DND-41 (cell line): ENCODE data around the gene RGS7.

Experiments used
- ATAC-seq: fragments of 200-7000 bp; cut with Tn5 transposase; 3 replicates; pipeline ENCODE4 v1.9.1; 2021; ENCODE audit warnings: low read depth; ENCODE audit not compliant: insufficient read depth
- DNase-seq: peaks from one replicate; pipeline ENCODE4 v3.0.0-alpha.2; 2020
- H2AFZ ChIP-seq: 2 replicates; pipeline ENCODE4 v1.6.0; 2012; ENCODE audit warnings: low read depth, low read length
- H3K27ac ChIP-seq: 2 replicates; pipeline ENCODE4 v1.5.1; 2012; ENCODE audit warnings: low read length, inconsistent platforms
- H3K27me3 ChIP-seq: fragments of 200-600 bp; sonication (generic); 2 replicates; pipeline ENCODE4 v1.6.0; 2012; ENCODE audit warnings: low read length, mild to moderate bottlenecking, inconsistent platforms; ENCODE audit not compliant: insufficient read depth, poor library complexity
- H3K36me3 ChIP-seq: 2 replicates; pipeline ENCODE4 v1.5.1; 2012; ENCODE audit warnings: low read length, inconsistent platforms; ENCODE audit not compliant: insufficient read depth
- H3K4me1 ChIP-seq: 2 replicates; pipeline ENCODE4 v1.5.1; 2012; ENCODE audit warnings: mild to moderate bottlenecking, low read length; ENCODE audit not compliant: insufficient read depth
- H3K4me2 ChIP-seq: 2 replicates; pipeline ENCODE4 v1.6.0; 2012; ENCODE audit warnings: mild to moderate bottlenecking, moderate library complexity, low read length, inconsistent platforms; ENCODE audit not compliant: insufficient read depth
- H3K4me3 ChIP-seq, 2 experiments: fragments of 200-600 bp in 1 of 2; shearing (Covaris generic) in 1 of 2; 2 replicates each; pipeline ENCODE4 v1.5.1; 2012 to 2016; ENCODE audit warnings: inconsistent platforms in 2 of 2, low read length in 2 of 2, mild to moderate bottlenecking in 2 of 2, low read depth in 1 of 2, moderate library complexity in 1 of 2
- H3K79me2 ChIP-seq: 2 replicates; pipeline ENCODE4 v1.6.0; 2012; ENCODE audit warnings: low read length, inconsistent platforms; ENCODE audit not compliant: insufficient read depth
- H3K9ac ChIP-seq: 2 replicates; pipeline ENCODE4 v1.6.0; 2012; ENCODE audit warnings: low read depth, mild to moderate bottlenecking, inconsistent platforms, low read length, moderate library complexity
- H3K9me3 ChIP-seq: 2 replicates; pipeline ENCODE4 v1.5.1; 2012; ENCODE audit warnings: low read length, moderate library complexity, mild to moderate bottlenecking, inconsistent platforms; ENCODE audit not compliant: insufficient read depth, severe bottlenecking
- H4K20me1 ChIP-seq: 2 replicates; pipeline ENCODE4 v1.6.0; 2012; ENCODE audit warnings: low read length; ENCODE audit not compliant: insufficient read depth
- CTCF ChIP-seq: IDR thresholded peaks from 2 replicates; pipeline ENCODE4 v1.5.1; 2012; ENCODE audit warnings: borderline replicate concordance, low read length, moderate library complexity, mild to moderate bottlenecking; ENCODE audit not compliant: poor library complexity, severe bottlenecking; ENCODE audit errors: extremely low read depth
- EZH2 ChIP-seq: IDR thresholded peaks from 3 replicates; pipeline ENCODE4 v1.6.1; 2012; ENCODE audit warnings: borderline replicate concordance, low read depth, mild to moderate bottlenecking, moderate library complexity, low read length, inconsistent platforms; ENCODE audit not compliant: severe bottlenecking

Gene RGS7

GRCh38 chr1:241212628-241213027 lies 144.4 kb downstream of the RGS7 start:
- Histone ChIP-seq H3K27ac (no peak overlapping the region), H3K79me2 (no peaks in the 10 kb centered on the region), H4K20me1 (no peaks in the 10 kb centered on the region), H3K4me1 (no peaks in the 10 kb centered on the region), H3K9ac (no peak overlapping the region), H3K4me3 (no peak overlapping the region), H3K9me3 (peaks cover 2% of the 10 kb centered on the region), H3K4me2 (no peak overlapping the region), H3K27me3 (no peaks in the 10 kb centered on the region), H2AFZ (no peak overlapping the region), H3K36me3 (no peaks in the 10 kb centered on the region)
- DNase-seq (no peak), ATAC-seq (no peak)
- TF ChIP-seq EZH2 = no peak
- TF ChIP-seq CTCF = no peak

GRCh38 chr1:241208910-241209379 lies 148.1 kb downstream of the RGS7 start:
- Histone ChIP-seq H3K4me1 (no peaks in the 10 kb centered on the region), H3K36me3 (no peaks in the 10 kb centered on the region), H4K20me1 (no peaks in the 10 kb centered on the region), H2AFZ (no peak overlapping the region), H3K4me3 (no peak overlapping the region), H3K9ac (no peak overlapping the region), H3K27ac (no peak overlapping the region), H3K79me2 (no peaks in the 10 kb centered on the region), H3K27me3 (no peaks in the 10 kb centered on the region), H3K4me2 (no peak overlapping the region), H3K9me3 (peaks cover 2% of the 10 kb centered on the region)
- TF ChIP-seq EZH2 = no peak
- TF ChIP-seq CTCF = no peak
- DNase-seq (no peak), ATAC-seq (no peak)

GRCh38 chr1:241203817-241204216 lies 153.2 kb downstream of the RGS7 start:
- Histone ChIP-seq H2AFZ (no peak overlapping the region), H3K9me3 (peaks cover 2% of the 10 kb centered on the region), H3K4me2 (no peak overlapping the region), H3K79me2 (no peaks in the 10 kb centered on the region), H3K9ac (no peak overlapping the region), H4K20me1 (no peaks in the 10 kb centered on the region), H3K36me3 (no peaks in the 10 kb centered on the region), H3K4me1 (no peaks in the 10 kb centered on the region), H3K4me3 (no peak overlapping the region), H3K27me3 (no peaks in the 10 kb centered on the region), H3K27ac (no peak overlapping the region)
- TF ChIP-seq EZH2 (no peak), CTCF (no peak)
- ATAC-seq (no peak), DNase-seq (no peak)

- DNase-seq (no peak), ATAC-seq (no peak)
- TF ChIP-seq EZH2 (no peak), CTCF (no peak)
- Histone ChIP-seq H2AFZ (no peak overlapping the region), H3K9ac (no peak overlapping the region), H3K36me3 (no peaks in the 10 kb centered on the region), H3K4me3 (no peak overlapping the region), H3K4me1 (no peaks in the 10 kb centered on the region), H4K20me1 (no peaks in the 10 kb centered on the region), H3K27ac (no peak overlapping the region), H3K4me2 (no peak overlapping the region), H3K27me3 (no peaks in the 10 kb centered on the region), H3K79me2 (no peaks in the 10 kb centered on the region), H3K9me3 (no peaks in the 10 kb centered on the region)
Observed at GRCh38 chr1:241202401-241202800, 154.6 kb downstream of the RGS7 start.
